ENCODE results near the gene KIF6. TPM values are rescaled to one million over a fixed set of nuclear protein-coding genes. Genes with fewer than 3 reads are reported as not detected.

Gene KIF6
- total RNA-seq, 2 experiments from 2014 or later: not detected

DNA sequence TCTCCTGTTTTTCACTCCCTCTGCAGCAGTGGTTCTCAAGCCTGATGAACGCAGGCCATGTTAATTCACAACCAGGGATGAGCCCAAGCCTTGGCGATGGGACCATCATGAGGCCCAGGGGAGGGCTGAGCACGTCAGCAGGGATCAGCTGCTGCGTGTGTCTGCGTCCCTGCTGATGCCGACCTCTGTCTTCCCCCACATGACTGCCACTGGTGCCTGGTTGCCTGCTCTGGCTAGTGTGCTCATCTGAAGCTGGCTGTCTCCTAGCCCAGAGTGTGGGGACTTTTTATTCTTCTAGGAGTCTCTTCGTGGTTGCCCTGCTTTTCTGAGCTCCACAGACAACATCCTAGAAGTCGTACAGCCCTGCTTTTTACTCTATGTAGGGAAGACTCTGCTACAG, 361.9 kb downstream of the KIF6 start:
- Histone ChIP-seq H3K27me3 (ENCODE audit: control insufficient read depth in 1 of 2, insufficient read depth in 2 of 2, low read length in 2 of 2) (no peaks in the 10 kb centered on the region), H3K4me3 (ENCODE audit: low read length) (no peak overlapping the region), H3K4me1 (ENCODE audit: insufficient read depth, low read length) (peaks cover 7% of the 10 kb centered on the region), H3K27ac (ENCODE audit: low read depth in 1 of 2, low read length in 2 of 2) (no peak overlapping the region), H3K36me3 (ENCODE audit: insufficient read depth, low read length) (no peaks in the 10 kb centered on the region), H3K9me3 (ENCODE audit: control insufficient read depth in 1 of 2, insufficient read depth in 1 of 2, low read length in 2 of 2) (no peaks in the 10 kb centered on the region)
- TF ChIP-seq, protein P1, sequence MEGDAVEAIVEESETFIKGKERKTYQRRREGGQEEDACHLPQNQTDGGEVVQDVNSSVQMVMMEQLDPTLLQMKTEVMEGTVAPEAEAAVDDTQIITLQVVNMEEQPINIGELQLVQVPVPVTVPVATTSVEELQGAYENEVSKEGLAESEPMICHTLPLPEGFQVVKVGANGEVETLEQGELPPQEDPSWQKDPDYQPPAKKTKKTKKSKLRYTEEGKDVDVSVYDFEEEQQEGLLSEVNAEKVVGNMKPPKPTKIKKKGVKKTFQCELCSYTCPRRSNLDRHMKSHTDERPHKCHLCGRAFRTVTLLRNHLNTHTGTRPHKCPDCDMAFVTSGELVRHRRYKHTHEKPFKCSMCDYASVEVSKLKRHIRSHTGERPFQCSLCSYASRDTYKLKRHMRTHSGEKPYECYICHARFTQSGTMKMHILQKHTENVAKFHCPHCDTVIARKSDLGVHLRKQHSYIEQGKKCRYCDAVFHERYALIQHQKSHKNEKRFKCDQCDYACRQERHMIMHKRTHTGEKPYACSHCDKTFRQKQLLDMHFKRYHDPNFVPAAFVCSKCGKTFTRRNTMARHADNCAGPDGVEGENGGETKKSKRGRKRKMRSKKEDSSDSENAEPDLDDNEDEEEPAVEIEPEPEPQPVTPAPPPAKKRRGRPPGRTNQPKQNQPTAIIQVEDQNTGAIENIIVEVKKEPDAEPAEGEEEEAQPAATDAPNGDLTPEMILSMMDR (IDR thresholded peaks at IDR 0.05): no peak
- intact Hi-C loops (cut with DNase I, micrococcal nuclease): loop anchor here (5.0 kb wide), 3 partner anchors 944 to 1664 kb away; no protein-coding TSS in a partner anchor
- no peaks in the 10 kb centered on the region for H3K36me3 Mint-ChIP-seq (ENCODE audit: low read depth)
- DNase-seq (no peak), ATAC-seq (ENCODE audit: poor library complexity) (no peak)
- H3K4me1 Mint-ChIP-seq (ENCODE audit: low read depth): peaks cover 4% of the 10 kb centered on the region
- H3K27me3 Mint-ChIP-seq: peaks cover 9% of the 10 kb centered on the region
- H3K4me3 Mint-ChIP-seq: no peak overlapping the region
- no peaks in the 10 kb centered on the region for H3K9me3 Mint-ChIP-seq
- no peak overlapping the region for H3K27ac Mint-ChIP-seq
- POLR2A ChIA-PET: interaction anchor here (0.6 kb wide), 1 partner anchor 32 kb away, joined by 3 read pairs; no protein-coding TSS in a partner anchor
- CTCF ChIA-PET: no interaction called here

DNA sequence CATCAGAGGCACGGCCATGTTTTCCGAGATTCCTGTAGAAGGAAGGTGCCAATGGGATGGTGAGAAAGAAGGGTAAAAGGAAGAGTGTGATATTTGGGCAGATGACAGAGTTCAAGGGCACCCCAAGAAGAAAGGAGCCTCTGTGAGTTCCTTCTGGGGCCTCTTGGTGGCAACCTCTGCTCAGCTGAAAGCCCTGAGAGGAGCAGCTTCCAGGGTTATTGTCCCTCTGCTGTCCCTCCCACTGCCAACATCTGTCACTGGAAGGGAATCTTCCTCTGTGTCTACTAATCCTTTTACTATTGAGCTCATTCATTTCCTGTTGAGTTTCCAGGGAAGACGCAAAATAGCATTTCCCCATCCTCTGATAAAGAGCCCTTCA, 362.7 kb downstream of the KIF6 start:
- Histone ChIP-seq H3K36me3 (ENCODE audit: insufficient read depth, low read length) (no peaks in the 10 kb centered on the region), H3K27me3 (ENCODE audit: control insufficient read depth in 1 of 2, insufficient read depth in 2 of 2, low read length in 2 of 2) (no peaks in the 10 kb centered on the region), H3K27ac (ENCODE audit: low read depth in 1 of 2, low read length in 2 of 2) (no peak overlapping the region), H3K4me1 (ENCODE audit: insufficient read depth, low read length) (peaks cover 7% of the 10 kb centered on the region), H3K9me3 (ENCODE audit: control insufficient read depth in 1 of 2, insufficient read depth in 1 of 2, low read length in 2 of 2) (no peaks in the 10 kb centered on the region), H3K4me3 (ENCODE audit: low read length) (no peak overlapping the region)
- Mint-ChIP-seq H3K9me3 (no peaks in the 10 kb centered on the region), H3K4me3 (no peak overlapping the region), H3K27ac (no peak overlapping the region), H3K36me3 (ENCODE audit: low read depth) (no peaks in the 10 kb centered on the region), H3K4me1 (ENCODE audit: low read depth) (peaks cover 4% of the 10 kb centered on the region), H3K27me3 (peaks cover 12% of the 10 kb centered on the region)
- no peak for DNase-seq
- intact Hi-C loops (cut with DNase I, micrococcal nuclease): loop anchor here (5.0 kb wide), 3 partner anchors 945 to 1665 kb away; no protein-coding TSS in a partner anchor
- ChIA-PET POLR2A (no interaction called here), CTCF (interaction anchor here (1.2 to 1.3 kb wide), 2 partner anchors 13 to 1666 kb away, joined by 3 read pairs; no protein-coding TSS in a partner anchor)
- TF ChIP-seq, protein P1 (IDR thresholded peaks at IDR 0.05): no peak
- ATAC-seq (ENCODE audit: poor library complexity): no peak

DNA sequence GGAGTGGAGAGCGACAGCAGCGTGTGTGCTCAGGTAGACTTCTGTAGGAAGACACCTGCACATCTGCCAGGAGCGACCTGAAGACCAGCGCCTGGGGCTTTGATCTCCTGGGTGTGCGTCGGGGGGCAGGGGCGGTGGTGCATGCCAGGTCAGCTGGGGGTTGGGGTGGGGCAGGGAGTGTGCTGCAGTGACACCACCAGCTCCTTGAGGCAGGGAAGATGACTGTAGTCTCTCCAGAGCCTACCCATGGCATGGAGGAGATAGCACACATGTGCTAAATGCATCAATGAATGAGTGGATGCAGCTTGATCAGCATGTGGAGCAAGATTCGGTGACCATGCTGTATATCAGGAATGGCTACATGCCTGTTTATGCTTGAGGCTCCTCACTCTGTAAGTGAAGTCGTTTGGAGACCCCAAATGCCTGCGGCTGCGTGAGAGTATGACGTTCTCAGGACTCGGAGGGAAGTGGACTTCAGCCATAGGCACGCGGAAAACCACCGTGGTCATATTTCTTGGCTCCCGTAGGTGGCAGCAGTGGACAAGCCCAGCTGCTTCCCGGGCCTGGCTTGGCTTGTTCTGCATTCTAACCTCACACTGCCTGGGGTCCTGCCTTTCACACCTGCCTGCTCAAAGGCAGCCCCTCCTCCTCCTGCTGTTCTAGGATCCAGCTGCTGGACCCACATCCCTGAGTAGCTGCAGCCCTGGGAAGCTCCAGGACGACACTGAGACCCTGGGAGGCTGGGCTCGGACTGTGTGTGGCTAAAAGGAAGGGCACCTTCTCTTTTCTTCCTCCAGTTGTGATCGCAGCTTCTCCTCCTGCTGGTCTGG, 363.3 kb downstream of the KIF6 start:
- DNase-seq (peak in 13 of 14 experiments; percentile 13 to 65 (median 26)), ATAC-seq (ENCODE audit: poor library complexity) (peak; percentile 52)
- no peaks in the 10 kb centered on the region for H3K9me3 ChIP-seq (ENCODE audit: control insufficient read depth in 1 of 2, insufficient read depth in 1 of 2, low read length in 2 of 2)
- TF ChIP-seq, protein P1 (IDR thresholded peaks at IDR 0.05): peak; percentile 60
- intact Hi-C loops (cut with DNase I, micrococcal nuclease): loop anchor here (5.0 kb wide), 3 partner anchors 945 to 1665 kb away; no protein-coding TSS in a partner anchor
- H3K4me1 ChIP-seq (ENCODE audit: insufficient read depth, low read length): peaks cover 7% of the 10 kb centered on the region
- no peak overlapping the region for H3K4me3 Mint-ChIP-seq
- H3K36me3 Mint-ChIP-seq (ENCODE audit: low read depth): no peaks in the 10 kb centered on the region
- POLR2A ChIA-PET: no interaction called here
- peaks cover 4% of the 10 kb centered on the region for H3K4me1 Mint-ChIP-seq (ENCODE audit: low read depth)
- no peaks in the 10 kb centered on the region for H3K9me3 Mint-ChIP-seq
- no peaks in the 10 kb centered on the region for H3K36me3 ChIP-seq (ENCODE audit: insufficient read depth, low read length)
- no peaks in the 10 kb centered on the region for H3K27me3 ChIP-seq (ENCODE audit: control insufficient read depth in 1 of 2, insufficient read depth in 2 of 2, low read length in 2 of 2)
- CTCF ChIA-PET: interaction anchor here (1.2 to 1.3 kb wide), 2 partner anchors 13 to 1666 kb away, joined by 3 read pairs; no protein-coding TSS in a partner anchor
- H3K4me3 ChIP-seq (ENCODE audit: low read length): no peak overlapping the region
- H3K27me3 Mint-ChIP-seq: peaks cover 12% of the 10 kb centered on the region
- no peak overlapping the region for H3K27ac Mint-ChIP-seq
- H3K27ac ChIP-seq (ENCODE audit: low read depth in 1 of 2, low read length in 2 of 2): no peak overlapping the region
